WTC11 (cell line): Measurements from ENCODE around the gene CLIC5. TPM values are rescaled to one million over a fixed set of nuclear protein-coding genes. Genes with fewer than 3 reads are reported as not detected.

Source experiments
- ATAC-seq: fragments of 200-7000 bp; cut with Tn5 transposase; 2 replicates; pipeline ENCODE4 v1.10.0; 2021; ENCODE audit warnings: mild to moderate bottlenecking, moderate library complexity
- CTCF ChIA-PET: fragments of 300-600 bp; sonication (Branson Sonifier 250); formaldehyde crosslinking; loops from one replicate; lab custom pipeline; 2021; ENCODE audit warnings: antibody characterized with exemption; lab: Charles Lee
- POLR2A ChIA-PET: fragments of 350-600 bp; sonication (Branson Sonifier 250); formaldehyde crosslinking; loops from one replicate; lab custom pipeline; 2021; ENCODE audit warnings: antibody characterized with exemption; lab: Charles Lee
- DNase-seq: peaks from one replicate; pipeline ENCODE4 v3.0.0; 2021; ENCODE audit warnings: low spot score
- H3K27ac Mint-ChIP-seq: 2 replicates; pipeline ENCODE4 v1.8.0; 2021; ENCODE audit warnings: mixed read lengths
- H3K27me3 Mint-ChIP-seq: 2 replicates; pipeline ENCODE4 v1.8.0; 2021; ENCODE audit warnings: low read depth, mild to moderate bottlenecking, moderate library complexity, mixed read lengths
- H3K36me3 Mint-ChIP-seq: 2 replicates; pipeline ENCODE4 v1.8.0; 2021; ENCODE audit warnings: mixed read lengths
- H3K4me1 Mint-ChIP-seq: 2 replicates; pipeline ENCODE4 v1.8.0; 2022; ENCODE audit warnings: mixed read lengths
- H3K4me3 Mint-ChIP-seq: 2 replicates; pipeline ENCODE4 v1.8.0; 2021; ENCODE audit warnings: mild to moderate bottlenecking, moderate library complexity, mixed read lengths
- H3K9me3 Mint-ChIP-seq: 2 replicates; pipeline ENCODE4 v1.8.0; 2021; ENCODE audit warnings: mixed read lengths
- ATF1 ChIP-seq: sonication (generic); formaldehyde crosslinking; IDR thresholded peaks from 2 replicates; pipeline ENCODE4 v1.8.1; 2023; ENCODE audit warnings: mild to moderate bottlenecking, moderate library complexity, missing genetic modification reagents
- E2F4 ChIP-seq: sonication (generic); formaldehyde crosslinking; IDR thresholded peaks from 2 replicates; pipeline ENCODE4 v1.8.1; 2022; ENCODE audit warnings: low read depth, mild to moderate bottlenecking, moderate library complexity, missing genetic modification reagents, borderline replicate concordance
- ETV6 ChIP-seq: sonication (generic); formaldehyde crosslinking; IDR thresholded peaks from 2 replicates; pipeline ENCODE4 v1.8.1; 2022; ENCODE audit warnings: mild to moderate bottlenecking, missing genetic modification reagents
- IRF1 ChIP-seq: sonication (generic); formaldehyde crosslinking; IDR thresholded peaks from 2 replicates; pipeline ENCODE4 v1.8.0; 2023; ENCODE audit warnings: missing genetic modification reagents
- JAZF1 ChIP-seq: fragments of 250-450 bp; sonication (Bioruptor Pico); IDR thresholded peaks from 2 replicates; pipeline ENCODE4 v1.9.0; 2021; ENCODE audit warnings: moderate library complexity, mild to moderate bottlenecking, inconsistent platforms
- KAT7 ChIP-seq: sonication (generic); formaldehyde crosslinking; IDR thresholded peaks from 2 replicates; pipeline ENCODE4 v1.8.1; 2023; ENCODE audit warnings: missing genetic modification reagents, mild to moderate bottlenecking, borderline replicate concordance
- MAX ChIP-seq: sonication (generic); formaldehyde crosslinking; IDR thresholded peaks from 2 replicates; pipeline ENCODE4 v1.8.0; 2022; ENCODE audit warnings: mild to moderate bottlenecking, missing genetic modification reagents
- NFATC4 ChIP-seq: fragments of 250-450 bp; sonication (Bioruptor Pico); IDR thresholded peaks from 2 replicates; pipeline ENCODE4 v1.9.0; 2021; ENCODE audit warnings: mild to moderate bottlenecking
- NR2C2 ChIP-seq: sonication (generic); formaldehyde crosslinking; IDR thresholded peaks from 2 replicates; pipeline ENCODE4 v1.8.0; 2022; ENCODE audit warnings: mild to moderate bottlenecking, missing genetic modification reagents
- OVOL2 ChIP-seq: fragments of 250-450 bp; sonication (Bioruptor Pico); IDR thresholded peaks from 2 replicates; pipeline ENCODE4 v1.9.0; 2021; ENCODE audit warnings: mild to moderate bottlenecking, borderline replicate concordance
- USF2 ChIP-seq: sonication (generic); formaldehyde crosslinking; IDR thresholded peaks from 2 replicates; pipeline ENCODE4 v1.8.1; 2023; ENCODE audit warnings: mild to moderate bottlenecking, missing genetic modification reagents, moderate library complexity
- ZBTB21 ChIP-seq: sonication (generic); formaldehyde crosslinking; IDR thresholded peaks from 2 replicates; pipeline ENCODE4 v1.8.1; 2023; ENCODE audit warnings: mild to moderate bottlenecking, missing genetic modification reagents, borderline replicate concordance
- ZBTB43 ChIP-seq: sonication (generic); formaldehyde crosslinking; IDR thresholded peaks from 2 replicates; pipeline ENCODE4 v1.8.1; 2023; ENCODE audit warnings: mild to moderate bottlenecking, missing genetic modification reagents
- ZNF138 ChIP-seq: sonication (generic); formaldehyde crosslinking; conservative IDR thresholded peaks from 2 replicates; pipeline ENCODE4 v1.8.1; 2022; ENCODE audit warnings: mild to moderate bottlenecking, moderate library complexity, missing genetic modification reagents
- ZNF219 ChIP-seq: sonication (generic); formaldehyde crosslinking; IDR thresholded peaks from 2 replicates; pipeline ENCODE4 v1.8.0; 2023; ENCODE audit warnings: missing genetic modification reagents, mild to moderate bottlenecking, borderline replicate concordance
- ZNF232 ChIP-seq: sonication (generic); formaldehyde crosslinking; IDR thresholded peaks from 2 replicates; pipeline ENCODE4 v1.8.0; 2022; ENCODE audit warnings: mild to moderate bottlenecking, missing genetic modification reagents
- ZNF263 ChIP-seq: sonication (generic); formaldehyde crosslinking; IDR thresholded peaks from 2 replicates; pipeline ENCODE4 v1.8.1; 2022; ENCODE audit warnings: low read depth, mild to moderate bottlenecking, moderate library complexity, missing genetic modification reagents
- ZNF423 ChIP-seq: fragments of 250-450 bp; sonication (Bioruptor Pico); IDR thresholded peaks from 2 replicates; pipeline ENCODE4 v2.1.2; 2022; ENCODE audit warnings: mild to moderate bottlenecking, moderate library complexity
- ZNF671 ChIP-seq: fragments of 250-450 bp; sonication (Bioruptor Pico); IDR thresholded peaks from 2 replicates; pipeline ENCODE4 v1.8.0; 2021; ENCODE audit warnings: mild to moderate bottlenecking
- ZSCAN18 ChIP-seq: fragments of 250-450 bp; sonication (Bioruptor Pico); IDR thresholded peaks from 2 replicates; pipeline ENCODE4 v2.1.2; 2022; ENCODE audit warnings: mild to moderate bottlenecking, moderate library complexity
- total RNA-seq: library from RNA; stranded (reverse); gene quantifications from 3 replicates; pipeline ENCODE4 v1.2.3, GENCODE V29; 2021

The CLIC5 gene
- total RNA-seq, 1 experiment from 2014 or later, result 0.22 TPM

GRCh38 chr6:45900808-45901752 lies 114.6 kb downstream of the CLIC5 start:
- no peak overlapping the region for H3K4me3 Mint-ChIP-seq
- ATAC-seq (peak; percentile 81), DNase-seq (no peak)
- peaks cover 15% of the 10 kb centered on the region for H3K27me3 Mint-ChIP-seq
- H3K9me3 Mint-ChIP-seq, result peaks cover 7% of the 10 kb centered on the region; the same call in 1 of the 2 replicates
- peak overlapping the region; percentile 86 for H3K27ac Mint-ChIP-seq
- ChIA-PET CTCF (interaction anchor here (1.3 to 2.0 kb wide), 3 partner anchors 21 to 29 kb away, joined by 4 to 6 read pairs (median 4); no protein-coding TSS in a partner anchor), POLR2A (no interaction called here)
- peaks cover 55% of the 10 kb centered on the region for H3K4me1 Mint-ChIP-seq
- H3K36me3 Mint-ChIP-seq, result peaks cover 4% of the 10 kb centered on the region; the same call in 1 of the 2 replicates
- peak; percentile 94 for TF ChIP-seq ETV6 (CRISPR knock-in tag)
- TF ChIP-seq ZSCAN18 (CRISPR knock-in tag), result 0 out of 2 replicates have a peak, but pooled peaks have one; percentile 8
- TF ChIP-seq ZBTB21 (CRISPR knock-in tag), result no peak
- TF ChIP-seq ZNF423 (CRISPR knock-in tag), result peak; percentile 87
- no peak for TF ChIP-seq ZNF219

GRCh38 chr6:45899683-45899946 lies 116.0 kb downstream of the CLIC5 start:
- no peaks in the 10 kb centered on the region; the same call in 1 of the 2 replicates for H3K36me3 Mint-ChIP-seq
- H3K4me3 Mint-ChIP-seq, result no peak overlapping the region
- H3K9me3 Mint-ChIP-seq, result no peaks in the 10 kb centered on the region
- no peak for TF ChIP-seq ZNF671 (CRISPR knock-in tag)
- TF ChIP-seq ZBTB21 (CRISPR knock-in tag), result no peak
- TF ChIP-seq OVOL2, result no peak
- no peak for TF ChIP-seq ZNF232 (CRISPR knock-in tag)
- TF ChIP-seq NFATC4 (CRISPR knock-in tag), result no peak
- TF ChIP-seq MAX (CRISPR knock-in tag), result no peak
- no peak for TF ChIP-seq ATF1 (CRISPR knock-in tag)
- no peak for TF ChIP-seq KAT7
- no peak for TF ChIP-seq JAZF1
- no peak for TF ChIP-seq ZNF263 (CRISPR knock-in tag)
- TF ChIP-seq NR2C2, result no peak
- no peak for TF ChIP-seq ZNF138 (CRISPR knock-in tag)
- TF ChIP-seq ZBTB43, result no peak
- peaks cover 52% of the 10 kb centered on the region for H3K4me1 Mint-ChIP-seq
- ChIA-PET POLR2A (no interaction called here), CTCF (no interaction called here)
- peaks cover 15% of the 10 kb centered on the region for H3K27me3 Mint-ChIP-seq
- DNase-seq (no peak), ATAC-seq (no peak)
- H3K27ac Mint-ChIP-seq, result no peak overlapping the region; the same call in 1 of the 2 replicates

- TF ChIP-seq E2F4 (CRISPR knock-in tag) (no peak), USF2 (peak; percentile 17; the same call in 1 of the 2 replicates), NR2C2 (no peak), ZNF219 (no peak), IRF1 (no peak), NFATC4 (CRISPR knock-in tag) (no peak)
- H3K4me3 Mint-ChIP-seq, result no peak overlapping the region
- POLR2A ChIA-PET, result no interaction called here
- H3K36me3 Mint-ChIP-seq, result no peaks in the 10 kb centered on the region; the same call in 1 of the 2 replicates
- H3K27me3 Mint-ChIP-seq, result peaks cover 15% of the 10 kb centered on the region
- H3K9me3 Mint-ChIP-seq, result no peaks in the 10 kb centered on the region
- CTCF ChIA-PET, result interaction anchor here (0.8 to 1.5 kb wide), 3 partner anchors 16 to 398 kb away, joined by 3 read pairs; no protein-coding TSS in a partner anchor
- H3K27ac Mint-ChIP-seq, result no peak overlapping the region; the same call in 1 of the 2 replicates
- H3K4me1 Mint-ChIP-seq, result peaks cover 52% of the 10 kb centered on the region
- ATAC-seq, result no peak
- DNase-seq, result no peak
Observed at GRCh38 chr6:45898941-45899682, 116.5 kb downstream of the CLIC5 start.
